Suprapubic skin (tissue), 4 donors: ENCODE data around the gene NKAPD1. TPM values are rescaled to one million over a fixed set of nuclear protein-coding genes. Genes with fewer than 3 reads are reported as not detected.

ENCODE experiments used
- DNase-seq, 2 donors: peaks; one replicate each; pipeline ENCODE4 v3.0.0-alpha.2; 2019; ENCODE audit warnings: low spot score in 2 of 2
- H3K27ac ChIP-seq: fragments of 200-600 bp; sonication (generic); one replicate; pipeline ENCODE4 v1.5.1; 2019
- H3K27me3 ChIP-seq: fragments of 200-600 bp; sonication (generic); one replicate; pipeline ENCODE4 v1.5.1; 2019
- H3K36me3 ChIP-seq: fragments of 200-600 bp; sonication (generic); one replicate; pipeline ENCODE4 v1.5.1; 2019
- H3K4me1 ChIP-seq: fragments of 200-600 bp; sonication (generic); one replicate; pipeline ENCODE4 v1.5.1; 2019
- H3K4me3 ChIP-seq: fragments of 200-600 bp; sonication (generic); one replicate; pipeline ENCODE4 v1.5.1; 2019; ENCODE audit warnings: mild to moderate bottlenecking
- H3K9me3 ChIP-seq: fragments of 200-600 bp; sonication (generic); one replicate; pipeline ENCODE4 v1.5.1; 2019
- CTCF ChIP-seq, 2 donors: fragments of 200-600 bp in 1 of 2; fragments of 450-650 bp in 1 of 2; sonication (generic) in 1 of 2; IDR thresholded peaks; one replicate each; pipeline ENCODE4 v1.5.1; 2016 to 2019; ENCODE audit warnings: antibody characterized with exemption in 2 of 2, mild to moderate bottlenecking in 1 of 2, moderate library complexity in 1 of 2
- EP300 ChIP-seq: sonication (generic); formaldehyde crosslinking; IDR thresholded peaks from one replicate; pipeline ENCODE4 v1.6.1; 2017; ENCODE audit warnings: antibody characterized with exemption
- POLR2A ChIP-seq, 2 donors: fragments of 450-650 bp; IDR thresholded peaks; one replicate each; pipeline ENCODE4 v1.6.1; 2017; ENCODE audit warnings: antibody characterized with exemption in 2 of 2, mild to moderate bottlenecking in 2 of 2, moderate library complexity in 2 of 2
- POLR2AphosphoS5 ChIP-seq, 3 donors: sonication (generic); formaldehyde crosslinking; IDR thresholded peaks; one replicate each; pipeline ENCODE4 v1.6.1; 2017; ENCODE audit warnings: antibody characterized with exemption in 3 of 3
- WGBS: methylation state at CpG from one replicate; pipeline ENCODE4 v1.1.5; 2018; 5-methylcytosine and 5-hydroxymethylcytosine counted together
- total RNA-seq, 4 donors: library from RNA; depleted of rRNA; stranded (reverse); fragments of >200 nt; gene quantifications; one replicate each; pipeline ENCODE4 v1.1.0, GENCODE V29; 2016

Gene NKAPD1
- total RNA-seq, 4 donors from 2014 or later, result 14.4 to 20.2 (median 17.1) TPM

GRCh38 chr11:112049777-112050176 lies 24.3 kb upstream of the NKAPD1 start:
- Histone ChIP-seq H3K4me1 (peaks cover 4% of the 10 kb centered on the region), H3K9me3 (no peaks in the 10 kb centered on the region), H3K27me3 (no peaks in the 10 kb centered on the region), H3K36me3 (peaks cover 67% of the 10 kb centered on the region), H3K27ac (no peak overlapping the region), H3K4me3 (no peak overlapping the region)
- no peak for TF ChIP-seq CTCF (IDR thresholded peaks at IDR 0.05)
- TF ChIP-seq EP300, result no peak
- no peak for TF ChIP-seq POLR2AphosphoS5 (IDR thresholded peaks at IDR 0.05)
- TF ChIP-seq POLR2A (IDR thresholded peaks at IDR 0.05), result no peak
- WGBS, result 47% methylated on average over 2 of the region's 2 CpGs
- no peak for DNase-seq

GRCh38 chr11:112050721-112051120 lies 23.4 kb upstream of the NKAPD1 start:
- WGBS, result 87% methylated on average over 3 of the region's 3 CpGs
- DNase-seq, result no peak
- H3K4me3 ChIP-seq, result no peak overlapping the region
- no peaks in the 10 kb centered on the region for H3K9me3 ChIP-seq
- TF ChIP-seq POLR2AphosphoS5 (IDR thresholded peaks at IDR 0.05) (no peak), CTCF (IDR thresholded peaks at IDR 0.05) (no peak), POLR2A (IDR thresholded peaks at IDR 0.05) (no peak), EP300 (no peak)
- H3K27ac ChIP-seq, result no peak overlapping the region
- peaks cover 4% of the 10 kb centered on the region for H3K4me1 ChIP-seq
- H3K36me3 ChIP-seq, result peaks cover 57% of the 10 kb centered on the region
- H3K27me3 ChIP-seq, result no peaks in the 10 kb centered on the region

GRCh38 chr11:112051768-112052167 lies 22.3 kb upstream of the NKAPD1 start:
- Histone ChIP-seq H3K36me3 (peaks cover 56% of the 10 kb centered on the region), H3K27ac (no peak overlapping the region), H3K9me3 (no peaks in the 10 kb centered on the region), H3K4me3 (no peak overlapping the region), H3K4me1 (peaks cover 4% of the 10 kb centered on the region), H3K27me3 (no peaks in the 10 kb centered on the region)
- TF ChIP-seq POLR2AphosphoS5 (IDR thresholded peaks at IDR 0.05) (no peak), EP300 (no peak), POLR2A (IDR thresholded peaks at IDR 0.05) (no peak), CTCF (IDR thresholded peaks at IDR 0.05) (no peak)
- DNase-seq, result no peak
- WGBS, result 90% methylated on average over 3 of the region's 3 CpGs

GRCh38 chr11:112057170-112057569 lies 16.9 kb upstream of the NKAPD1 start:
- no peak for DNase-seq
- Histone ChIP-seq H3K27me3 (no peaks in the 10 kb centered on the region), H3K9me3 (no peaks in the 10 kb centered on the region), H3K4me1 (no peaks in the 10 kb centered on the region), H3K27ac (no peak overlapping the region), H3K36me3 (peaks cover 57% of the 10 kb centered on the region), H3K4me3 (no peak overlapping the region)
- WGBS, result 83% methylated on average over 4 of the region's 4 CpGs
- TF ChIP-seq POLR2A (IDR thresholded peaks at IDR 0.05), result no peak
- TF ChIP-seq CTCF (IDR thresholded peaks at IDR 0.05), result no peak
- TF ChIP-seq POLR2AphosphoS5 (IDR thresholded peaks at IDR 0.05), result no peak
- TF ChIP-seq EP300, result no peak

GRCh38 chr11:112058103-112058502 lies 16.0 kb upstream of the NKAPD1 start:
- H3K4me3 ChIP-seq, result no peak overlapping the region
- no peaks in the 10 kb centered on the region for H3K9me3 ChIP-seq
- H3K4me1 ChIP-seq, result no peaks in the 10 kb centered on the region
- H3K27ac ChIP-seq, result no peak overlapping the region
- 17% methylated on average over 1 of the region's 1 CpG for WGBS
- TF ChIP-seq POLR2A (IDR thresholded peaks at IDR 0.05), result no peak
- no peak for TF ChIP-seq POLR2AphosphoS5 (IDR thresholded peaks at IDR 0.05)
- TF ChIP-seq CTCF (IDR thresholded peaks at IDR 0.05), result no peak
- no peak for TF ChIP-seq EP300
- H3K27me3 ChIP-seq, result no peaks in the 10 kb centered on the region
- DNase-seq, result no peak
- H3K36me3 ChIP-seq, result peaks cover 55% of the 10 kb centered on the region
